NB4 (cell line): Measurements from ENCODE around the gene RFPL1.

Source experiments
- POLR2A ChIP-seq: IDR thresholded peaks from 2 replicates; pipeline ENCODE4 v1.6.1; 2011; ENCODE audit warnings: mild to moderate bottlenecking; ENCODE audit not compliant: insufficient read length; ENCODE audit errors: extremely low read depth
- TF ChIP-seq, protein P1 (sequence below): IDR thresholded peaks from one replicate; pipeline ENCODE4 v1.5.1; 2012; ENCODE audit warnings: low read depth, low read length
- TF ChIP-seq, protein P2 (sequence below): IDR thresholded peaks from 2 replicates; pipeline ENCODE4 v1.6.1; 2011; ENCODE audit warnings: low read depth, low read length

DNA sequence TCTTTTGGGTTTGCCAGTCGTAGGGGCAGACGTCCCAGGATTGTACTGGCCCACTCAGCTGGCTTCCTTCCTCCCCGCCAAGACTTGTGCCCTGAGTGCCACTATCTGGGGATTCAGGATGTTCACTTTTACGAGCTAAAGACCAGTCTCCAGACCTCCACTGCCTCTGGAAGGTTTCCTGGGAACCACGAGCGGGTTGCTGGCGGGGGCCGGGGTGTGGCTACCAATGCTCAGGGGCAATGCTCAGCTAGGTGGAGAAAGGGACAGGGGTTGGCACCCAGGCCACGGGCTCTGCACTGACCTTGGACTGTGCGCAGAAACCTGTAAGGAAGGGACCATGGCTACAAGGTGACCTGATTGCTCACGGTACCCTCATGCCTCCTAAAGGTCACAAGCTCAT lies 43.9 kb downstream of the RFPL1 start:
- TF ChIP-seq, protein P1, sequence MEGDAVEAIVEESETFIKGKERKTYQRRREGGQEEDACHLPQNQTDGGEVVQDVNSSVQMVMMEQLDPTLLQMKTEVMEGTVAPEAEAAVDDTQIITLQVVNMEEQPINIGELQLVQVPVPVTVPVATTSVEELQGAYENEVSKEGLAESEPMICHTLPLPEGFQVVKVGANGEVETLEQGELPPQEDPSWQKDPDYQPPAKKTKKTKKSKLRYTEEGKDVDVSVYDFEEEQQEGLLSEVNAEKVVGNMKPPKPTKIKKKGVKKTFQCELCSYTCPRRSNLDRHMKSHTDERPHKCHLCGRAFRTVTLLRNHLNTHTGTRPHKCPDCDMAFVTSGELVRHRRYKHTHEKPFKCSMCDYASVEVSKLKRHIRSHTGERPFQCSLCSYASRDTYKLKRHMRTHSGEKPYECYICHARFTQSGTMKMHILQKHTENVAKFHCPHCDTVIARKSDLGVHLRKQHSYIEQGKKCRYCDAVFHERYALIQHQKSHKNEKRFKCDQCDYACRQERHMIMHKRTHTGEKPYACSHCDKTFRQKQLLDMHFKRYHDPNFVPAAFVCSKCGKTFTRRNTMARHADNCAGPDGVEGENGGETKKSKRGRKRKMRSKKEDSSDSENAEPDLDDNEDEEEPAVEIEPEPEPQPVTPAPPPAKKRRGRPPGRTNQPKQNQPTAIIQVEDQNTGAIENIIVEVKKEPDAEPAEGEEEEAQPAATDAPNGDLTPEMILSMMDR, result no peak
- TF ChIP-seq POLR2A, result no peak
- TF ChIP-seq, protein P2, sequence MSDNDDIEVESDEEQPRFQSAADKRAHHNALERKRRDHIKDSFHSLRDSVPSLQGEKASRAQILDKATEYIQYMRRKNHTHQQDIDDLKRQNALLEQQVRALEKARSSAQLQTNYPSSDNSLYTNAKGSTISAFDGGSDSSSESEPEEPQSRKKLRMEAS, result no peak
